WTC11 (cell line): ENCODE measurements around the gene QRFPR. TPM values are rescaled to one million over a fixed set of nuclear protein-coding genes. Genes with fewer than 3 reads are reported as not detected.
"Not testable (repeated sequence)": the region's sequence is repeated elsewhere in the genome, so short reads cannot be mapped to it uniquely, and the experiment has no call there.

Experiments used
- ATAC-seq: fragments of 200-7000 bp; cut with Tn5 transposase; 2 replicates; pipeline ENCODE4 v1.10.0; 2021; ENCODE audit warnings: mild to moderate bottlenecking, moderate library complexity
- CTCF ChIA-PET: fragments of 300-600 bp; sonication (Branson Sonifier 250); formaldehyde crosslinking; loops from one replicate; lab custom pipeline; 2021; ENCODE audit warnings: antibody characterized with exemption; lab: Charles Lee
- POLR2A ChIA-PET: fragments of 350-600 bp; sonication (Branson Sonifier 250); formaldehyde crosslinking; loops from one replicate; lab custom pipeline; 2021; ENCODE audit warnings: antibody characterized with exemption; lab: Charles Lee
- DNase-seq: peaks from one replicate; pipeline ENCODE4 v3.0.0; 2021; ENCODE audit warnings: low spot score
- H3K27ac Mint-ChIP-seq: 2 replicates; pipeline ENCODE4 v1.8.0; 2021; ENCODE audit warnings: mixed read lengths
- H3K27me3 Mint-ChIP-seq: 2 replicates; pipeline ENCODE4 v1.8.0; 2021; ENCODE audit warnings: low read depth, mild to moderate bottlenecking, moderate library complexity, mixed read lengths
- H3K36me3 Mint-ChIP-seq: 2 replicates; pipeline ENCODE4 v1.8.0; 2021; ENCODE audit warnings: mixed read lengths
- H3K4me1 Mint-ChIP-seq: 2 replicates; pipeline ENCODE4 v1.8.0; 2022; ENCODE audit warnings: mixed read lengths
- H3K4me3 Mint-ChIP-seq: 2 replicates; pipeline ENCODE4 v1.8.0; 2021; ENCODE audit warnings: mild to moderate bottlenecking, moderate library complexity, mixed read lengths
- H3K9me3 Mint-ChIP-seq: 2 replicates; pipeline ENCODE4 v1.8.0; 2021; ENCODE audit warnings: mixed read lengths
- AFF4 ChIP-seq: sonication (generic); formaldehyde crosslinking; IDR thresholded peaks from 2 replicates; pipeline ENCODE4 v1.8.1; 2023; ENCODE audit warnings: mild to moderate bottlenecking, missing genetic modification reagents, borderline replicate concordance
- ATF1 ChIP-seq: sonication (generic); formaldehyde crosslinking; IDR thresholded peaks from 2 replicates; pipeline ENCODE4 v1.8.1; 2023; ENCODE audit warnings: mild to moderate bottlenecking, moderate library complexity, missing genetic modification reagents
- ATF2 ChIP-seq: sonication (generic); formaldehyde crosslinking; IDR thresholded peaks from 2 replicates; pipeline ENCODE4 v1.8.1; 2022; ENCODE audit warnings: low read depth, missing genetic modification reagents, borderline replicate concordance
- ETV6 ChIP-seq: sonication (generic); formaldehyde crosslinking; IDR thresholded peaks from 2 replicates; pipeline ENCODE4 v1.8.1; 2022; ENCODE audit warnings: mild to moderate bottlenecking, missing genetic modification reagents
- FOXJ3 ChIP-seq: sonication (generic); formaldehyde crosslinking; IDR thresholded peaks from 2 replicates; pipeline ENCODE4 v1.9.0; 2021; ENCODE audit warnings: missing genetic modification reagents, mild to moderate bottlenecking, borderline replicate concordance
- FOXP1 ChIP-seq: sonication (generic); formaldehyde crosslinking; IDR thresholded peaks from 2 replicates; pipeline ENCODE4 v1.8.0; 2022; ENCODE audit warnings: missing genetic modification reagents, mild to moderate bottlenecking, moderate library complexity, borderline replicate concordance
- JUN ChIP-seq: sonication (generic); formaldehyde crosslinking; IDR thresholded peaks from 2 replicates; pipeline ENCODE4 v1.8.0; 2023; ENCODE audit warnings: mild to moderate bottlenecking, missing genetic modification reagents
- KAT7 ChIP-seq: sonication (generic); formaldehyde crosslinking; IDR thresholded peaks from 2 replicates; pipeline ENCODE4 v1.8.1; 2023; ENCODE audit warnings: missing genetic modification reagents, mild to moderate bottlenecking, borderline replicate concordance
- NFATC4 ChIP-seq: fragments of 250-450 bp; sonication (Bioruptor Pico); IDR thresholded peaks from 2 replicates; pipeline ENCODE4 v1.9.0; 2021; ENCODE audit warnings: mild to moderate bottlenecking
- NFE2L1 ChIP-seq: sonication (generic); formaldehyde crosslinking; IDR thresholded peaks from 2 replicates; pipeline ENCODE4 v1.8.1; 2023; ENCODE audit warnings: missing genetic modification reagents
- NR3C1 ChIP-seq: sonication (generic); formaldehyde crosslinking; conservative IDR thresholded peaks from 2 replicates; pipeline ENCODE4 v1.8.1; 2023; ENCODE audit warnings: low read depth, mild to moderate bottlenecking, missing genetic modification reagents
- ZBTB21 ChIP-seq: sonication (generic); formaldehyde crosslinking; IDR thresholded peaks from 2 replicates; pipeline ENCODE4 v1.8.1; 2023; ENCODE audit warnings: mild to moderate bottlenecking, missing genetic modification reagents, borderline replicate concordance
- total RNA-seq: library from RNA; stranded (reverse); gene quantifications from 3 replicates; pipeline ENCODE4 v1.2.3, GENCODE V29; 2021

QRFPR gene
- total RNA-seq, 1 experiment from 2014 or later, result 0.68 TPM

- TF ChIP-seq AFF4, result no peak
- no peak for TF ChIP-seq KAT7 (CRISPR knock-in tag)
- no peak for TF ChIP-seq ZBTB21 (CRISPR knock-in tag)
- no peak for TF ChIP-seq NR3C1 (CRISPR knock-in tag)
Observed at GRCh38 chr4:121316091-121316490, 64.7 kb downstream of the QRFPR start (continued).

- H3K9me3 Mint-ChIP-seq, H3K4me1 Mint-ChIP-seq, ATAC-seq, H3K4me3 Mint-ChIP-seq, DNase-seq, H3K27me3 Mint-ChIP-seq, H3K36me3 Mint-ChIP-seq, POLR2A ChIA-PET, H3K27ac Mint-ChIP-seq: not testable (repeated sequence)
- CTCF ChIA-PET, result interaction anchor here (1.1 kb wide), 1 partner anchor 121 kb away, joined by 4 read pairs; no protein-coding TSS in a partner anchor
Observed at GRCh38 chr4:121313430-121313829, 67.4 kb downstream of the QRFPR start.

- Mint-ChIP-seq H3K4me3 (no peak overlapping the region), H3K9me3 (no peaks in the 10 kb centered on the region), H3K27me3 (no peaks in the 10 kb centered on the region), H3K4me1 (no peaks in the 10 kb centered on the region), H3K36me3 (no peaks in the 10 kb centered on the region), H3K27ac (no peak overlapping the region)
- POLR2A ChIA-PET, result no interaction called here
- TF ChIP-seq JUN (CRISPR knock-in tag) (no peak), FOXJ3 (CRISPR knock-in tag) (no peak), NFATC4 (CRISPR knock-in tag) (no peak)
- CTCF ChIA-PET, result interaction anchor here (0.9 kb wide), 1 partner anchor 117 kb away, joined by 4 read pairs; no protein-coding TSS in a partner anchor
- ATAC-seq (no peak), DNase-seq (no peak)
Observed at GRCh38 chr4:121308828-121309227, 72.0 kb downstream of the QRFPR start.

GRCh38 chr4:121308328-121308663, 72.5 kb downstream of the QRFPR start:
- Mint-ChIP-seq H3K27ac (no peak overlapping the region), H3K4me1 (no peaks in the 10 kb centered on the region), H3K4me3 (no peak overlapping the region), H3K36me3 (no peaks in the 10 kb centered on the region), H3K27me3 (no peaks in the 10 kb centered on the region), H3K9me3 (no peaks in the 10 kb centered on the region)
- TF ChIP-seq ATF1 (CRISPR knock-in tag), result no peak
- no peak for TF ChIP-seq FOXP1
- TF ChIP-seq NFE2L1, result no peak
- no peak for TF ChIP-seq ETV6 (CRISPR knock-in tag)
- no peak for TF ChIP-seq ATF2 (CRISPR knock-in tag)
- ChIA-PET POLR2A (no interaction called here), CTCF (interaction anchor here (0.7 to 1.3 kb wide), 4 partner anchors 116 to 386 kb away, joined by 3 to 4 read pairs (median 4); no protein-coding TSS in a partner anchor)
- DNase-seq (no peak), ATAC-seq (no peak)
